Ishikawa (cell line): ENCODE data around the gene AKNA.

Experiments used
- CEBPB ChIP-seq: IDR thresholded peaks from 2 replicates; pipeline ENCODE4 v1.6.1; 2012
- CREB1 ChIP-seq: IDR thresholded peaks from 2 replicates; pipeline ENCODE4 v1.6.1; 2012; ENCODE audit warnings: low read depth
- EGR1 ChIP-seq: IDR thresholded peaks from 2 replicates; pipeline ENCODE4 v1.6.1; 2012
- EP300 ChIP-seq: IDR thresholded peaks from 2 replicates; pipeline ENCODE4 v1.6.1; 2012; ENCODE audit warnings: borderline replicate concordance
- FOXM1 ChIP-seq: IDR thresholded peaks from 2 replicates; pipeline ENCODE4 v1.6.1; 2012; ENCODE audit warnings: low read depth, borderline replicate concordance
- MAX ChIP-seq: IDR thresholded peaks from 2 replicates; pipeline ENCODE4 v1.6.1; 2012
- NFIC ChIP-seq: IDR thresholded peaks from 2 replicates; pipeline ENCODE4 v1.6.1; 2012
- RAD21 ChIP-seq: IDR thresholded peaks from 2 replicates; pipeline ENCODE4 v1.6.1; 2012; ENCODE audit warnings: low read depth
- REST ChIP-seq: IDR thresholded peaks from 2 replicates; pipeline ENCODE4 v1.6.1; 2012; ENCODE audit warnings: low read depth, mild to moderate bottlenecking
- TAF1 ChIP-seq: IDR thresholded peaks from 2 replicates; pipeline ENCODE4 v1.6.1; 2012; ENCODE audit warnings: low read depth, mild to moderate bottlenecking
- TCF12 ChIP-seq: IDR thresholded peaks from 2 replicates; pipeline ENCODE4 v1.6.1; 2012; ENCODE audit warnings: low read depth
- TEAD4 ChIP-seq: IDR thresholded peaks from 2 replicates; pipeline ENCODE4 v1.6.1; 2012
- USF1 ChIP-seq: IDR thresholded peaks from 2 replicates; pipeline ENCODE4 v1.6.1; 2012
- YY1 ChIP-seq: IDR thresholded peaks from 2 replicates; pipeline ENCODE4 v1.6.1; 2012; ENCODE audit warnings: low read depth
- ZBTB7A ChIP-seq: IDR thresholded peaks from 2 replicates; pipeline ENCODE4 v1.6.1; 2012; ENCODE audit warnings: low read depth

AKNA gene

GRCh38 chr9:114394523-114395333, 6.9 kb upstream of the AKNA start:
- TF ChIP-seq YY1 = no peak
- TF ChIP-seq RAD21 = no peak

GRCh38 chr9:114392749-114393112, 4.9 kb upstream of the AKNA start:
- TF ChIP-seq EGR1 (no peak), TEAD4 (no peak), EP300 (no peak), MAX (no peak), RAD21 (no peak)

- TF ChIP-seq RAD21 = no peak
- no peak for TF ChIP-seq FOXM1
- TF ChIP-seq EP300 = no peak
- no peak for TF ChIP-seq MAX
- no peak for TF ChIP-seq TEAD4
- TF ChIP-seq TCF12 = no peak
These were observed 3.2 kb upstream of the AKNA start for GRCh38 chr9:114390952-114391351.

GRCh38 chr9:114389612-114390368, 2.0 kb upstream of the AKNA start:
- TF ChIP-seq RAD21 = peak; percentile 18; the same call in 1 of the 2 replicates
- no peak for TF ChIP-seq TEAD4

GRCh38 chr9:114388764-114389375, 1.1 kb upstream of the AKNA start:
- no peak for TF ChIP-seq CEBPB
- TF ChIP-seq CREB1 = no peak
- no peak for TF ChIP-seq FOXM1
- TF ChIP-seq RAD21 = no peak
- no peak for TF ChIP-seq NFIC
- TF ChIP-seq USF1 = no peak
- TF ChIP-seq EGR1 = no peak
- no peak for TF ChIP-seq YY1
- no peak for TF ChIP-seq MAX
- TF ChIP-seq ZBTB7A = no peak
- TF ChIP-seq TCF12 = no peak
- no peak for TF ChIP-seq EP300
- TF ChIP-seq TEAD4 = no peak
- no peak for TF ChIP-seq REST
- no peak for TF ChIP-seq TAF1

GRCh38 chr9:114388357-114388682, 538 bp upstream of the AKNA start:
- no peak for TF ChIP-seq USF1
- no peak for TF ChIP-seq EP300
- TF ChIP-seq TAF1 = no peak
- no peak for TF ChIP-seq MAX
- TF ChIP-seq YY1 = no peak
- TF ChIP-seq NFIC = no peak
- TF ChIP-seq FOXM1 = no peak
- TF ChIP-seq CREB1 = no peak
- no peak for TF ChIP-seq RAD21
